Mammary epithelial cell (primary cell): ENCODE measurements around the gene TOP3B.

Experiments used
- CTCF ChIP-seq, 2 donors: IDR thresholded peaks in 1 of 2; conservative IDR thresholded peaks in 1 of 2; 2 replicates each; pipeline ENCODE4 v1.5.1; 2011 to 2012; ENCODE audit warnings: inconsistent platforms in 2 of 2, low read length in 2 of 2, mild to moderate bottlenecking in 2 of 2, control low read depth in 1 of 2, low read depth in 1 of 2; ENCODE audit not compliant: insufficient read depth in 1 of 2; ENCODE audit errors: extremely low read depth in 1 of 2
- EZH2 ChIP-seq: IDR thresholded peaks from 2 replicates; pipeline ENCODE4 v1.6.1; 2012; ENCODE audit warnings: low read length, inconsistent platforms, borderline replicate concordance

GRCh38 chr22:21991774-21992173 is 9.2 kb upstream of the TOP3B start:
- no peak for TF ChIP-seq CTCF (conservative IDR thresholded peaks at IDR 0.05 in 1 of 2, IDR thresholded peaks at IDR 0.05 in 1 of 2; ENCODE audit: extremely low read depth in 1 of 2, insufficient read depth in 1 of 2, low read depth in 1 of 2, low read length in 2 of 2)
- no peak for TF ChIP-seq EZH2
